COLO668 (cell line): ENCODE data around the gene C17orf113.
"Not testable (repeated sequence)": the region's sequence is repeated elsewhere in the genome, so short reads cannot be mapped to it uniquely, and the experiment has no call there.

Experiments
- DNase-seq: peaks from one replicate; lab custom pipeline; 2025; ENCODE audit not compliant: unreplicated experiment; lab: John Stamatoyannopoulos, UW

The C17orf113 gene

DNA sequence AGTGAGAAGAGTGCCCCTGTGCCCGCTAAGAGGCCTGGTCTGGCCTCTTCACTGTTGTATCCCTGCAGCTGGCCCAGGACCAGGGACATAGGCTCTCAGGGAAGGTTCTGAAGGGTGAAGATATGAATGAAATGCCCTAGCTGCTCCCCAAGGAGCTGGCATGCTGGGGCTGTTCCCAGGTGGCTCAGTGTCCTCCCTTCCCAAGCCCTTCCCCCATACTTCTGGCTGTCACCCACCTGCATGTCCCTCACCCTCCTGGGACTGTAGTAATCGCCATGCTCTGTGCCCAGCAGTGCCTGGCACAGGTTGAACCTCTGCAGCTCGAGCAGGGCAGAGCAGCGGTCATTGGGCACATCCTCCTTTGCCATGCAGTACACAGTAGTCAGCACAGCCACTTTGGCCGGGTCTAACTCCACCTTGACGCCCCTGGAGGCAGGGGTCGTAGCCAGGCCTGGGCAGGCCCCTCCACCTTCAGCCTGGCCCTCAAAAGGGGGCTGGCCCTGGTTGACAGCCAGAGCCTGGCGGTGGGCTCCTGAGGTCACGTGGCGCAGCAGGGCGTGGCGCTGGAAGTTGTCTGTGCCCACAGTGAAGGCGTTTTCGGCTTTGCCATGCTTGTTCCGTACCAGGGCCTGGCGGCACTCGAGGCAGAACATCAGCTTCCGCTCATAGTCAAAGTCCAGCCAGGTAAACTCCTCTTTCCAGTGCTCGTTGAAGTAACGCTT is 7.6 kb downstream of the C17orf113 start:
- DNase-seq, result no peak

DNA sequence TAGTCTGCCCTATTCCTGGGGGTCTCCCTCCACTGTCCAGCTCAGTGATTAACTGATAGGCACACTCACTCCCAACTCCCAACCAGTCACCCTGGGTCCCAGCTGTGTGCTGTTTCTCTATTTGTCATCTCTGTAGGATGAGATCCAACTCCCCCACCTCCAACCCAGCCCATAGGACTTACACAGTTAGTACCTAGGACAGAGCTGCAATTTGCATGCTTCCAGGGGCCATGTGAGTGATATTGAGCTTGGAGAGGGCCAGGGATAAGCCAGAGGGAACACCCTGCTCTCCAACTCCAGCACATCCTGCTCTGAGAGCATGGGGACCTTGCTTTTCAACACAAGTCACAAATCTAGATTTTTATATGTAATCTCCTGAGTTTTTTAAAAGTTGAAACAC is 8.8 kb downstream of the C17orf113 start:
- DNase-seq, result no peak

DNA sequence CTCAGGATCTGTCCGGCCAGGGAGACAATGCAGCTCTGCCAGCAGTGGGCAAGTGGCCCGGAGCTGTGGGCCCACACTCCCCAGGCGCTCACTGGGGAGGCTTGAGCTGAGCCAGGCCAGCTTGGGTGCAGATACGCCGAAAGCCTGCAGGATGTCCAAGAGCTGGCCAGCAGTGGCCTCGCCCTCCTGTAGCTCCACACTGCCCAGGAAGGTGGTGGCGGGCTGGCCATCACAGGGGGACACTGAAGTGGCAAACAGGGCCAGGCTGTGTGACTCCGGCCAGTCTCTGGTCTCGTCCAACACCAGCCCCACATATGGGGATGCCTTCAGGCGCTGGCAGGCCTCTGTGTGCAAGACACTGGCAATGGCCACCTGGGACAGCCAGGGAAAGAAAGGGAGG is 9.6 kb downstream of the C17orf113 start:
- no peak for DNase-seq

DNA sequence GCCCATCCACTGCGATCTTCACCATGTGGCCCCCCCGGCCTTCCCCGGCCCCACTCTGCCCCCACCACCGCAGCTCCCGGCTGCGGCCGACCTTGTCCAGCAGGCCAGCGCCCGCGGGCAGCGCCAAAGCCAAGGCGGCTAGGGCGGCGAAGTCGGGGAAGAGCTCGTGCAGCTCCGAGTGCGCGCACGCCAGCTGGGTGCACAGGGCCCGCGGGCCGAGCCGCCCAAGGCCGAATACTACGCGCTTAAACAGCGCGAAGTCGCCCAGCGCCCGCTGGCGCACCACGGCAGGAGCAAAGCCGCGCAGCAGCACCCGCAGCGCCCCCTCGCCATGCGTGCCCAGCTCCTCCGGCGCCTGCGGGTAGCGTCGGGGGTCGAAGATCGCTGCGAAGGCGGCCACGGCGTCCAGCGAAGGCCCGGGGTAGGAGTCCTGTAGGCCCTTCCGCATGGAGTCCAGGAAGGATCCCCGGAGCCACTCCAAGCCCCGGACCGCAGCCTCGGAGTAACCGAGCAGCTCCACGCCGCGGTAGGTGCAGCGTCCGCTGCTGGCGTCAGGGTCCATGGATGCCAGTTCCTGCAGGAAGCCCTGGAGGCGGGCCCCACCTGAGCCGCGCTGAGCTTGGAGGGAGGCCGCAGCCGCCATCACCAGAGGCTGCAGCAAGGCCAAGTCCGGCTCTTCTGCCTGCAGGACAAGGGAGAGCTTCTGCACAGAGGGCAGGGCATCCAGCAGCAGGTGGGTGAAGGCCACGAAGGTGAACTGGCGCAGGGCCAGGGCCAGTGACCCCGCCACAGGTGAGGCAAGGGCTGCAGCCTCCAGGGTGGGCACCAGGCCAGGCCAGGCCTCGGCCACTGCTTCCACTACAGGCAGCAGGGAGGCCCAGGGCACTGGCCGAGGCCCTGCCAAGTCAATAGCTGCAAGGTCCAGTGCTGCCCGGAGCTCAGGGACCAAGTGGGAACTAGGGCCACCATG is 10.3 kb downstream of the C17orf113 start:
- peak; percentile 3 for DNase-seq

DNA sequence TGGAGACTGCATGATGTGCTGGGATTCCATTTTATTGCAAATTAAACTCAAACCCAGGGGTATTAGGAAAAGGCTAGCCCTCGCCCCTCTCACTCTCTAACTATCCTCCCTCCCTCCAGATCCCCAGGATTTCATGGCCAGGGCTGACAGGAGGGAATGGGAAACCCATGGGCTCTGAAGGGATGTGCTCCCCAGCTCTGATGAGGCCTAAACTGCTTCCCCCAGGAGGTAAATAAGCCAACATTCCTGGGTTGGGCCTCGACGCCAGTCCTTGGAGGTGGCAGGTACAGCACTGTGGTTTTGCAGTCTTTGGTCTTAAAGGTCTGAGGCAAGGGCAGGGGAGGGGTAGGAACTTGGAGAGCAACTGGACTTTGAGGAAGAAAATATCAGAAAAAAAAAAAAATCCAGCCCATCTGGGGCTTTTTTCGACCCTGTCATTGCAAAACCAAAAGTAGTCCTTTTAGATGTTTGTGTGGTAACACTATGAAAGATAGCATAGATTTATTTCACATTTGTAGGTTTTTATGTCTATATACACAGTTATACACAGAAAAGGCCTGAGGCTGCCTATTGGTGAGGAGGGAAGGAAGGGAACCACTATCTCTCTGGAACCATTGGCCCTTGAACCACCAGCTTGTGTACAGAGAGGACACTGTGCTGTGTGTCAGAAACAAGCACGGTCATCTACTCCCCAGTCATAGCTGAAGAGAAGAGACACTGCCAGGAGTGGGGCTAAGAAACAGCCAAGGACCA is 12.0 kb downstream of the C17orf113 start:
- no peak for DNase-seq

DNA sequence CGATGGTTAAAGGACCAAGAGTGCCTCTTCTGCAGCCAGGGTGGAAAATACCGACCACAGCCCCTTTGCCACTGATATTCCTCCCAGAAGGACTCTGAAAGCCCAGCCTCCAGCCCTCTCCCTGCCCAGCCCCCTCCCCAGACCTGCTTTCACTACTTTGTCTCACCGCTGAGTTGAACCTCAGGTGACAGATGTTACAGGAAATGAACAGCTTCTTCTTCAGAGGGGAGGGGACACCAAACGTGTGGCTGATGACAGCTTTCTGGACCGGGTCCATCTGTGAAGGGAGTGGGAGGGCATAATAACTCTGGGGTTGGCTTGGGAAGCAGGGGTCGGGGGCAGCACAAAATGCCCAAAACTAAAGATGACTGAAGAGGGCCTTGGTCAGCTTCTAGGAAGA is 16.3 kb downstream of the C17orf113 start:
- no peak for DNase-seq

DNA sequence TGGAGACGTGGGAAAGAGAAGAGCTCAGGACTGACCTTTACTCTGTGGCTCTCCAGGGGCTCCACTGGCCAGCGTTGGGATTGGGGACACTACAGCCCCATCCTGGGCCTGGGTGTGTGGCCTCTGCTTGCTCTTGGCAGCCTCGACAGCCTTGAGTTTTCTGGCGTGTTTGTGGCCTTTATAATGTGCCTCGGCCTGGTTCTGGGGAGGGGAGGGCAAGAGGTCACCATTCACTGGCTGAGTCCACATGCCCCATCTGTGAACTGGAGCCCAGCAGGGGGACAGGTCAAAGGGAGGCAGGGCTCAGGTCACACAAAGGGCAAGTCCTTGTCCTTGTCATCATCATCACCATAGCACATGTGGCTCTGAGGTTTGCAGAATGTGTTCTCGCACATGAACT is 18.8 kb downstream of the C17orf113 start:
- no peak for DNase-seq

DNA sequence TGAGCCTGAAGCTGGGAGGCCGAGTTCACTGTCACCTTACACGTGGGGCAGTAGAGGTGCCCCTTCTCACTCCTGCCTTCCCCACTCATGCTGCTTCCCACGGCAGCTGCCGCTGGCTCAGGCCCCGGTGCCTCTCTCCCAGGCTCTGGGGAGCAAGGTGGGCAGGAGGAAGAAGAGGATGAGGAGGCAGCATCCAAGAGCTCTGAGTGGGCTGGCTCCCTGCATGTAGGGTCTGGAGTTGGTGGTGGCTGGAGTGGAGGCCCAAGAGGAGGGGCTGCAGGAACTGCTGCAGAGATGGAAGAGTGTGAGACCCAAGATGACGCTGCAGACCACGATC is 21.6 kb downstream of the C17orf113 start:
- no peak for DNase-seq

DNA sequence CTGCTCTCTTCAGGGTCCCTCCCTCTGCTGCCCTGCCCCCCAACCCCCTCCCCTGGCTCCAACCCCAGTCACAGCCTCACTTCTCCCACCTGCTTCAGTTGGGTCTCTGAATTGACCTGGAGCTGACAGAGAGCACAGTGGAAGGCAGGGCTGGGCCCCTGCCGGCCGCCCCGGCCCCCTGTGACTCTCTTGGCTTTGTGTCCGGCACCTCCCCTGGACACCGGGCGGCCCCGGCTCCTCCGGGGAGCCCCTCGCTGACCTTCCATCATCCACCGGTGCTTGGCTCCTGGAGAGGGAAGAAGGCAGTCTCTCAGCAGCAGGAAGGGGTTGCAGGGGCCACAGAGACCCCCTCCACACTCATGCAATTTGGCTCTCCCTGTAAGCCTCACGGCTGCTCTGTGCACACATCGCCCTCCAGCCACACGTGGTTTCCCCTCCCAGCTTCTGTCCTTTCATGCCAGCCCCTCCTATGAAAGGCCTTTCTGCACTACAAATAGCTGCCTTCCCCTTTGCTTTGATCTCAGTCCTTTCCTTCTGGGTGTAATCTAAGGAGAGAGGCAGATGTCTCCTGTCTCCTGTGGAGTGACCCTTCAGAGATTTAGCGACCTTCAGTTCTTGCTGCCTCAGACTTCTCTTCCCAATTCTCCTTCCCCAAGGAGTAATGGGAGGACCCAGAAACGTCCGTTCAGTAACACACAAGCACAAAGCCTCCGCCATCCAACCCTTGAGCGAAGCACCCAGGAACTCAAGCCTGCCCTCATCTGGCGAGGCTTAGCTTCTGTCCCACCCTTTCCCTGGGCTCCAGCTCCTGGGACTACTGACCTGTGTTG is 22.2 kb downstream of the C17orf113 start:
- peak; percentile 2 for DNase-seq

DNA sequence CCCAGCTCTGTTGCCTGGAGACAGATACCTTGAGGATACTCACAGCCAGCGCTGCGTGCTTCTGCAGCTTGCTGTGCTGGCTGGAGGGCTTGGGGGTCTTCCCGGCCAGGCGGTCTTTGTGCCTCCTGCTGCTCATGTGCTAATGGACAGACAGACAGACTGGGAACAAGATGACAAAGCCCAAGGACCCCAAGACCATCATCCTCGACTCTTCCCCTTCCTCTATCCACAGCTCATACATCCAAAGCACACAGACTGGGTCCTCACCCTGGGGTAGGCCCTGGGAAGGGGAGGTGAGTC is 22.9 kb downstream of the C17orf113 start:
- no peak for DNase-seq

DNA sequence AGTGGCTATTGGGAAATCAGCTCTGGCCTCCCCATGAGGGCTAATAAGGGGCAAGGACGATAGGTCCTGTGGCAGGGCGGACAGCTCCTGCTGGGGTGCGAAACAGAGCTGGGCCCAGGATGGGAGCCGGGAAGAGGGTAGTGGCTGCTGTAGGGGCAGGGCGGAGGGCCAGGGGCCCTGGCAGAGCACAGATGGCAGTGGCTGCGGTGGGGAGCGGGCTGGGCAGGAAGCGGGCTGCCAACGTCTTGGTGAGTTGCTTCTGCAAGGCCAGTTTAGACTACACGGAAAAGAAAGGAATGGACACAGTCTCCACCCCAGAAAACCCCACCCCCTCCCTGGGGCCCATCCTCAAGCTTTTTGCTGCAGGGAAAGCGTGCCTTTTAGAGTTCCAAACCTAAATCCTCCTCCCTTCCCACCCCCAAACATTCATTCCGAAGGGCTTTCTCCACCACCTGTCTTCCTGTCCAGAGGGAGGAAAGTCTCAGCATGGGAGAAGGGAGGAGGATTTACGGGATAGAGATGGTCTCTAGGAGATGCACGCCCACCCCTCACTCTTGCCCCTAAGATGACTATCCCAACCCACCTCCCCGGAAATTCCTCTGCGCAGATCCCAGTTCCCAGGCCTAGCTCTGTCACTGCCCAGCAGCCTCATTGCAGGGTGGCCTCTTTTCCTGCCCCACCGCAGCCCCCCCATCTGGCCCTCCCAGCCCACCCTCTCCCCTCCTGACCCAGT is 23.4 kb downstream of the C17orf113 start:
- no peak for DNase-seq

DNA sequence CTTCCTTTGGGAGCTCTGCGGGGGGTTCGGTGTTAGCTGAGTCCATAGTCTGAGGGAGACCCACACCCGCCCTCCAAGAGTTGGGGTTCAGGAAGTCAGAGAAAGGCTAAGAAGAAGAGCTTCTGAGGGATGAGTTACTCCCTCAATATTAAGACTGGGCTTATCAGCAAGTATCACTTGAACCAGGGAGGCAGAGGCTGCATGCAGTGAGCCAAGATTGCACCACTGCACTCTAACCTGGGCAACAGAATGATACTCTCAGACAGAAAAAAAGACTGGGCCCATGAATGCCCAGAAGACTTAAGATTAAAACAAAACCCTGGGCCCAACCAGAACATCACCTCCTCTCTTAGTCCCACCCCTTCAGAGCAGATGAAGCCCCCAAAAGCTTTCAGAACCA is 24.5 kb downstream of the C17orf113 start:
- no peak for DNase-seq

DNA sequence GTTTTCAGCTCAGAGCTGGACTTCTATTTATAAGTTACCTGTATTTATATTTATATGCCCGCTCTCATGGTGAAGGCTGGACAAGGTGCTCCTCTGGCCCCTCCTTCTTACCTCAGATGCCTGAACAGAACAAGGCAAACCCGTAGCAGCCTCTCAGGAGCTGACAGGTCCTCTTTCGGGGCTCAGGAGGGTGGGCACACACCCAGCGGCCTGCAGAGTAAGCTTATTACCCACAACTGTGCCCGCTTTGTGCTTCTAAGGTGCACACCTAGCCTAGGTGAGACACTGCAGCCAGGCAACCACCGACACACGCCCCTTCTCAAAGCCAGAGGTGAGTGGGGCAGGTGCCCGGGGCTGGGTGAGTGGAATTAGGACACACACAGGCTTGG is 25.2 kb downstream of the C17orf113 start:
- no peak for DNase-seq

DNA sequence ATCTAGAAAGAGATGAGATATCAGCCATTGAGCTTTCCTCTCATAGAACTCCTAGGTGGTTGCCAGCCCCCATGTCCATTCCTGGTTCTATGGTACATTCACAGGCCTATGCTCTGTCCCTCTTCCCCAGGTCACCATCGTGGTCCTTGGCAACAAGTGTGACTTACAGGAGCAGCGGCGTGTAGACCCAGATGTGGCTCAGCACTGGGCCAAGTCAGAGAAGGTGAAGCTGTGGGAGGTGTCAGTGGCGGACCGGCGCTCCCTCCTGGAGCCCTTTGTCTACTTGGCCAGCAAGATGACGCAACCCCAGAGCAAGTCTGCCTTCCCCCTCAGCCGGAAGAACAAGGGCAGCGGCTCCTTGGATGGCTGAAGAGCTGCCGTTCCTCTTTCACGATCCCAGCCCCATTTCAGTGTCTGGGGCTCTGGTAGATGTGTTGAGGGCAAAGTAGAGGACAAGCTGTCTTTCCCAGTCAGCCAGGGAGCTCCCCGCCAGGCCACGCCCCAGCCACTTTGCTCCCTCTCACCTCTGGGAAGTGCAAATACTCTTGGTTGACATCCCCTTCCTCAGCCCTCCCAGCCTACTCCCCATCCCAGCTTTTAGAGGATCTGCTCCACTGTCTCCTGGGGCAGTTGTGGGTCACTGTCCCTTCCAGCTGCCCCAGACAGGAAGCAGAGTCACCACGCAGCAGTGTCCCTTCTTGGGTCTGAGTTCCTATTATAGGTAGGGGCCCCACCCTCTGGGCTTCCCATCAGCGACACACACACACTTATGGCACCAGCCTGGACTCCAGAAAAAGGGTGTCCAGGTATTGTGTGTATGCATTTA is 26.7 kb downstream of the C17orf113 start:
- no peak for DNase-seq

DNA sequence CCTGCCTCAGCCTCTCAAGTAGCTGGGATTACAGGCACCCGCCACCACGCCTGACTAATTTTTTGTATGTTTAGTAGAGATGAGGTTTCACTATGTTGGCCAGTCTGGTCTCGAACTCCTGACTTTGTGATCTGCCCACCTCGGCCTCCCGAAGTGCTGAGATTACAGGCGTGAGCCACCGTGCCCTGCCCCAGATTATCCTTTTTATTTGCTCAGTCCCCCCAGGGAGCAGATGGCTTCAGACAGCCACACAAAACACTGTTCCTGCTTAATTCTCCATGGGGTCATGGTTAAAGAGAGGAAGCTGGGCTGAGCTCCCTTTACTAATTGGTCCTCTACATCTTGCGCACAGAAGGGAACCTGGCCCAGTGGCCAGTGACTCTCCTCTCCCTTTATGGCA is 29.6 kb downstream of the C17orf113 start:
- DNase-seq, result not testable (repeated sequence)

DNA sequence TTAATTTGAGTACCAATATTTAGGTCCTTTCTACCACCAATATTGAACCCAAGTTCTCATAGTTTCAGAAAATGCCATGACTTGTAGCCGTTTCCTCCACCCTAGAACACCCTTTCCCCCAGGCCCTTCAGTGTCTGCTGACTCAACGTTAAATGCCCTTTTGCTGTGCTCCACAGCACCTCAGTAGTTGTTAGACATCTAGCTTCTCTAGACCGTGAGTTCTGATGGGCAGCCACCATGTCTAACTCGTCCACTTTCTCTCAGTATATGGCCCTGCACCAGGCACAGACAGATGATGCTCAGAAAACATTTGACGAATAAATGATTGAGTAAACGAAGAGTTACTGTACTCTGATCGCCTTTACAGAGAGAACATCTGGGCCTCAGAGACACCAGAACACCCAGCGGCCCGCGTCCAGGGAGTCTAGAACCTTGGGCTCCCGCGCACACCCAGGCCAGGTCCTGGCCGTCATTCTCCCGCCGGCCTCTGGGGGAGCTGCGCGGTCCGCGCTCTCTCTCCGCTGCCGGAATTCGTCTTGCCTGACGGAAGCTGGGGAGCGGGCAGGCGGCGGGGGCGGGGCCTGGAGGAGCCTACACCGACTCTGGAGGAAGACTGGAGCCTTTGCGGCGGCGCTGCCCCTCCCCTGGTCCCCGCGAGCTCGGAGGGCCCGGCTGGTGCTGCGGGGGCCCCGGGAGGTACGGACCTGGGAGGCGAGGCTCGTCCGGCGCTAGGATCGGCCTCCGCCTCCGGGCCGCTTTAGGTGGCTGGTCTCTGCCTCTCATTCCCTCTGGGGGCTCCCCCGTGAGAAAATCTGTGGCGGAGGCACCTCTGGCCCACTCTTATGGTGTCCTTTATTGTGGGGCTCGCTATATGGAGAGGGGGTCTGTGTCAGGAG is 30.6 kb downstream of the C17orf113 start, which contains the start of gene NKIRAS2:
Gene NKIRAS2 (plus strand): TSS at position 582 of the 896 bp plus-strand sequence. CDS start 1,488 bp downstream, outside the sequence.
- peak; percentile 87 for DNase-seq

DNA sequence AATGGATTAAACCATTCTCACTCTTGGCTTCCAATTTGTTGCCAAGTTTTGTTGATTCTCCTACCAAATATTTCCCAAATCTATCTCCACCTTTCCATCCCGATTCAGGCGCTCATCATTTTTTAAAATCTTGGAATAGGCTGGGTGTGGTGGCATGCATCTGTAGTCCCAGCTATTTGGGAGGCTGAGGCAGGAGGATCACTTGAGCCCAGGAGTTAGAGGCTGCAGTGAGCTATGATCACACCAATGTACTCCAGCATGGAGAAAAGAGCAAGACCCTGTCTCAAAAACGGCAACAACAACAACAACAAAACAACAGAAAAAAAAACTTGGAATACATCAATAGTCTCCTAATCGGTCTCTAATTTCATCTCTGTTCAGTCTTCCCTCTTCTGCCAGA is 31.4 kb downstream of the C17orf113 start:
- no peak for DNase-seq

DNA sequence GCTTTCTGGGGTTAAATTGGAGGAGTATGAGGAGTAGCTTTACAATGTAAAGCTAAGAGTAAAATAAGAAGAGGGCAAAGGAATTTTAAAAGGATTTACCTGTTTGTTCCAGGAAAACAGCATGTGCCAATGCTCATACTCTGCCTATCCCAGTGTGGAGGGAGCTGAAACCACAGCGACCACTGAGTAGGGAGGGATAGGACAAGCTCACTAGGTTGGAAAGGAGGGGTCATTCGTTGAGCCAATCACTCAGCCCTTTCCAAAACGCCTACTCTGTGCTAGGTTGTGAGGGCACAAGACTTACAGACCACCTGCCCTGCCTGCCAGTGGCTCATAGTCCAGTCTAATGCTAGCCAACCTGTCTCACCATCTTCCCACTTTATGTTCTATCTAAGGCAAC is 32.1 kb downstream of the C17orf113 start:
- no peak for DNase-seq
